ENCODE data around the gene LY86. TPM values are rescaled to one million over a fixed set of nuclear protein-coding genes. Genes with fewer than 3 reads are reported as not detected.

LY86 gene
- total and polyA plus RNA-seq, 9 of the 15 experiments (the other 6 are each of a cell fraction or from before 2014, with no cell fraction given): 0.08 to 0.20 TPM; not detected in 7

- Histone ChIP-seq H3K4me2 (ENCODE audit: insufficient read depth, low read length) (no peak overlapping the region), H4K20me1 (replicated peaks; ENCODE audit: control insufficient read depth, insufficient read depth, low read length) (no peaks in the 10 kb centered on the region), H3K4me3 (no peak overlapping the region), H2AFZ (ENCODE audit: low read depth, low read length) (no peak overlapping the region), H3K9me1 (ENCODE audit: control insufficient read depth, insufficient read depth, low read length) (no peaks in the 10 kb centered on the region), H3K36me3 (ENCODE audit: control insufficient read depth, insufficient read depth, low read length) (no peaks in the 10 kb centered on the region), H3K79me2 (ENCODE audit: control insufficient read depth, insufficient read depth, low read length) (no peaks in the 10 kb centered on the region), H3K4me1 (replicated peaks in 1 of 2; ENCODE audit: control insufficient read depth in 2 of 2, insufficient read depth in 2 of 2, low read length in 2 of 2) (peaks cover 0 to 7% of the 10 kb centered on the region in 2 experiments; a peak in 2 of 5 replicates), H3K27me3 (ENCODE audit: control insufficient read depth in 2 of 2, insufficient read depth in 2 of 2, low read length in 2 of 2) (peaks cover 59 to 82% of the 10 kb centered on the region in 2 experiments), H3K9me3 (replicated peaks; ENCODE audit: control insufficient read depth, insufficient read depth, low read depth, low read length) (0 out of 2 replicates have a peak, but pooled peaks cover 2% of the 10 kb centered on the region), H3K9ac (ENCODE audit: insufficient read depth in 1 of 2, low read depth in 2 of 2, low read length in 2 of 2) (no peak overlapping the region), H3K27ac (ENCODE audit: extremely low read depth, low read depth, low read length) (no peak overlapping the region)
- 0 out of 2 replicates have a peak, but pooled peaks have one; percentile 8 for TF ChIP-seq EZH2 (IDR thresholded peaks at IDR 0.05; ENCODE audit: borderline replicate concordance, low read depth, low read length)
- no peak for TF ChIP-seq PTBP1 (IDR thresholded peaks at IDR 0.05; ENCODE audit: low read depth, low read length)
- TF ChIP-seq KLF1 (tag; IDR thresholded peaks at IDR 0.05): no peak
- TF ChIP-seq MGA (IDR thresholded peaks at IDR 0.05): no peak
- peak; percentile 30; the same call in 1 of the 2 replicates for TF ChIP-seq EGR1 (conservative IDR thresholded peaks at IDR 0.05)
- no peak for TF ChIP-seq FOXJ2 (tag; IDR thresholded peaks at IDR 0.05)
- TF ChIP-seq NRF1 (conservative IDR thresholded peaks at IDR 0.05 in 1 of 2, IDR thresholded peaks at IDR 0.05 in 1 of 2): 0 out of 4 replicates have a peak, but pooled peaks of 1 of the 2 experiments have one; percentile 12
- TF ChIP-seq TRIM24 (IDR thresholded peaks at IDR 0.05): no peak
- DNase-seq (ENCODE audit: extremely low read depth in 1 of 4, low spot score in 3 of 4) (no peak), ATAC-seq (no peak), FAIRE-seq (no peak)
- no TSS peak for BruUV-seq (replicated peaks)
- ChIA-PET CTCF (ENCODE audit: low intra/inter-chr PET ratio) (no interaction called here), POLR2A (interaction anchor here (0.7 to 0.9 kb wide), 2 partner anchors 32 to 45 kb away, joined by 3 to 4 read pairs; no protein-coding TSS in a partner anchor)
- in situ Hi-C loops (cut with MboI) (no loop called here), intact Hi-C loops (cut with micrococcal nuclease) (no loop called here)
- WGBS (ENCODE audit: insufficient coverage, low coverage, missing lambda C conversion rate): 3% methylated on average over 27 of the region's 27 CpGs
Measured at GRCh38 chr6:6614096-6614982, 25.8 kb downstream of the LY86 start.
